Mesendoderm (in vitro differentiated cells): Measurements from ENCODE around the gene COG4.

Source experiments
- DNase-seq: peaks from one replicate; pipeline ENCODE4 v3.0.0; 2013
- H2AK5ac ChIP-seq: 2 replicates; pipeline ENCODE4 v1.6.1; 2013; ENCODE audit warnings: low read length, inconsistent platforms
- H2BK120ac ChIP-seq: 2 replicates; pipeline ENCODE4 v1.6.1; 2013; ENCODE audit warnings: low read depth, mild to moderate bottlenecking, low read length, moderate library complexity, mixed read lengths
- H2BK15ac ChIP-seq: replicated peaks from 2 replicates; pipeline ENCODE4 v1.6.1; 2013; ENCODE audit warnings: low read depth, mild to moderate bottlenecking, moderate library complexity
- H2BK5ac ChIP-seq: 2 replicates; pipeline ENCODE4 v1.6.1; 2013; ENCODE audit warnings: low read length, inconsistent platforms
- H3K18ac ChIP-seq: 2 replicates; pipeline ENCODE4 v1.6.1; 2013; ENCODE audit warnings: mild to moderate bottlenecking, low read length, mixed read lengths
- H3K23ac ChIP-seq: one replicate; pipeline ENCODE4 v1.6.1; 2013; ENCODE audit warnings: low read length
- H3K27ac ChIP-seq: 2 replicates; pipeline ENCODE4 v1.5.1; 2013; ENCODE audit warnings: low read depth, mild to moderate bottlenecking, inconsistent platforms, low read length, moderate library complexity
- H3K27me3 ChIP-seq: 2 replicates; pipeline ENCODE4 v1.6.1; 2013; ENCODE audit warnings: low read length, control low read depth, mild to moderate bottlenecking, inconsistent platforms; ENCODE audit not compliant: insufficient read depth, poor library complexity
- H3K36me3 ChIP-seq: 2 replicates; pipeline ENCODE4 v1.6.1; 2013; ENCODE audit warnings: low read length, inconsistent platforms; ENCODE audit not compliant: control insufficient read depth, insufficient read depth
- H3K4ac ChIP-seq: one replicate; pipeline ENCODE4 v1.6.1; 2013; ENCODE audit warnings: low read depth, mild to moderate bottlenecking, low read length, moderate library complexity
- H3K4me1 ChIP-seq: 2 replicates; pipeline ENCODE4 v1.6.1; 2013; ENCODE audit warnings: low read depth, low read length, inconsistent platforms; ENCODE audit not compliant: control insufficient read depth
- H3K4me2 ChIP-seq: 2 replicates; pipeline ENCODE4 v1.6.1; 2013; ENCODE audit warnings: low read length
- H3K4me3 ChIP-seq: 2 replicates; pipeline ENCODE4 v1.5.1; 2013; ENCODE audit warnings: mild to moderate bottlenecking, low read length
- H3K56ac ChIP-seq: one replicate; pipeline ENCODE4 v1.6.1; 2013; ENCODE audit warnings: low read length
- H3K79me1 ChIP-seq: 2 replicates; pipeline ENCODE4 v1.6.1; 2013; ENCODE audit warnings: low read length, inconsistent platforms
- H3K79me2 ChIP-seq: 2 replicates; pipeline ENCODE4 v1.6.1; 2013; ENCODE audit warnings: mild to moderate bottlenecking, low read length; ENCODE audit not compliant: control insufficient read depth, insufficient read depth
- H3K9ac ChIP-seq: 2 replicates; pipeline ENCODE4 v1.6.1; 2013; ENCODE audit warnings: low read length, inconsistent platforms
- H4K5ac ChIP-seq: one replicate; pipeline ENCODE4 v1.6.1; 2013; ENCODE audit warnings: low read length
- H4K8ac ChIP-seq: one replicate; pipeline ENCODE4 v1.6.1; 2013; ENCODE audit warnings: low read depth, mild to moderate bottlenecking, control low read depth, low read length, moderate library complexity
- WGBS: extraction: QIAGEN DNeasy Blood & Tissue Kit; methylation state at CpG from one replicate; pipeline ENCODE4 v1.1.7; 2013; ENCODE audit warnings: low lambda C conversion rate, missing lambda C conversion rate; ENCODE audit not compliant: insufficient coverage; ENCODE audit errors: extremely low coverage; 5-methylcytosine and 5-hydroxymethylcytosine counted together

COG4 gene

DNA sequence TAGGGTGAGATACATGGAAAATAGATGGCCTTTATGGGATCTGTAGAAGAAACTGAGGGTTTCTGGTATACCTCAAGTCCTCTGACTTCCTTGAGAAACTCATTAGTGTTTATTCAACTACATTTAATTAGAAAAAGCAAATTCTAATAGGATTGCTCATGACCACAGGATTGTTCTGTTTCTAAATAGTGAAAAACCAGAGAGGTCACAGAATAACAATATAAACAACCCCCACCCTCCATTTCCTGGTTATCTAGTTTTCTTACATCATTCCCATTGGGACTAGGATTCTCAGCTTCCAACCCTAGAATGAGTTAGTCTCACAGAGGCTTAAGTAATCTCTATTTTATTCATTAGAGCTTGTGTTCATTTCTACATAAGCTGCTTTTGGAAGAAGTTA is 30.3 kb upstream of the COG4 start:
- H3K27ac ChIP-seq = no peak overlapping the region

DNA sequence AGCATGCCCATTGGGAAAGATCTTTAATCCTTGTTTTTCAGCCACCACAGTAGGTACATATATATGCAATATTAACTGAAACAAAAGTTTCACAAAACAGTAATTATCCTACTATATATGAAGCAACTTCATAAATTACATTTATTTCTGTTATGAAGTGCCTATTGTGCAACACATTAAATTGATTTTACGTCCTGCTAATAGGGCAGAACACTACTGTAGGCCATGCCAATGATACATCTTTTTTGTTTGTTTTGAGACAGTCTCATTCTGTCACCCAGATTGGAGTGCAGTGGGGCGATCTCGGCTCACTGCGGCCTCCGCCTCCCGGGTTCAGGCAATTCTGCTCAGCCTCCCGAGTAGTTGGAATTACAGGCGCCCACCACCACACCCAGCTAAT is 29.3 kb upstream of the COG4 start:
- Histone ChIP-seq H3K23ac (no peak overlapping the region), H3K27ac (no peak overlapping the region), H3K4me1 (no peaks in the 10 kb centered on the region), H4K5ac (no peak overlapping the region), H3K79me2 (peaks cover 25% of the 10 kb centered on the region), H3K27me3 (no peaks in the 10 kb centered on the region), H3K9ac (no peak overlapping the region), H4K8ac (no peak overlapping the region), H2BK15ac (no peak overlapping the region), H3K56ac (no peak overlapping the region), H3K4me2 (no peak overlapping the region), H3K4me3 (no peak overlapping the region), H3K18ac (no peak overlapping the region), H2BK120ac (no peak overlapping the region), H2BK5ac (no peak overlapping the region), H3K4ac (no peak overlapping the region), H3K36me3 (peaks cover 39% of the 10 kb centered on the region), H3K79me1 (peaks cover 30% of the 10 kb centered on the region), H2AK5ac (no peak overlapping the region)
- WGBS = no CpG with 5 or more reads among the region's 8 CpGs
- DNase-seq = no peak

More for the DNA sequence above, 30.3 kb upstream of the COG4 start:
- Histone ChIP-seq H3K4me1 (no peaks in the 10 kb centered on the region), H3K4me2 (no peak overlapping the region), H4K8ac (no peak overlapping the region), H4K5ac (no peak overlapping the region), H3K79me1 (peaks cover 22% of the 10 kb centered on the region), H2BK5ac (no peak overlapping the region), H3K9ac (no peak overlapping the region), H3K56ac (no peak overlapping the region), H3K18ac (no peak overlapping the region), H3K79me2 (peaks cover 17% of the 10 kb centered on the region), H3K23ac (no peak overlapping the region), H3K27me3 (no peaks in the 10 kb centered on the region), H3K4ac (no peak overlapping the region), H2BK120ac (no peak overlapping the region), H3K4me3 (no peak overlapping the region), H3K36me3 (peaks cover 32% of the 10 kb centered on the region), H2AK5ac (no peak overlapping the region), H2BK15ac (no peak overlapping the region)
- DNase-seq = no peak

DNA sequence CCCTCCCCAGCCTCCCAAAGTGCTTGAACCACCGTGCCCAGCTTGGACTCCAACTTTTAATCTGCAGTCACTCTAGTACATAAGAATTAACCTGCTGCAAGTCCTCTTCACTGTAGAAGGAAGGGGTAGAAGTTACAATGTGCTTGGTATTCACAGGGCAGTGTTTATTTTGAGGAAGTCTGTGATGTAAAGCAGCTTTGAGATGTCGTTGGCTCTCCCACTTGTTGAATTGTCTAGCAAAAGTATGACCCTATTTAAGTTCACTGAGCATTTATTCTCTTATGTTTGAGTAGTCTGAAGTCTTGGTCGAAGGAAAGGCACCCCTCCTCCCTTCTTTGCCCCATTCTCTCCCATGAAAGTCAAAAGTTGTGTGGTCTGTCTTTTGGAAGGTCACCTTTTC is 28.4 kb upstream of the COG4 start:
- no peak overlapping the region for H3K4ac ChIP-seq
- no peak overlapping the region for H4K8ac ChIP-seq
- no peak overlapping the region for H3K4me3 ChIP-seq
- H3K18ac ChIP-seq = no peak overlapping the region
- WGBS = no CpG with 5 or more reads among the region's 3 CpGs
- H2BK120ac ChIP-seq = no peak overlapping the region
- no peak overlapping the region for H2BK5ac ChIP-seq
- DNase-seq = no peak
- H3K79me2 ChIP-seq = peaks cover 25% of the 10 kb centered on the region
- no peaks in the 10 kb centered on the region for H3K4me1 ChIP-seq
- H3K9ac ChIP-seq = no peak overlapping the region
- H3K27ac ChIP-seq = no peak overlapping the region
- no peak overlapping the region for H3K56ac ChIP-seq
- no peak overlapping the region for H3K23ac ChIP-seq
- no peak overlapping the region for H3K4me2 ChIP-seq
- H2BK15ac ChIP-seq = no peak overlapping the region
- peaks cover 30% of the 10 kb centered on the region for H3K79me1 ChIP-seq
- no peaks in the 10 kb centered on the region for H3K27me3 ChIP-seq
- H4K5ac ChIP-seq = no peak overlapping the region
- H2AK5ac ChIP-seq = no peak overlapping the region
- H3K36me3 ChIP-seq = peaks cover 38% of the 10 kb centered on the region

DNA sequence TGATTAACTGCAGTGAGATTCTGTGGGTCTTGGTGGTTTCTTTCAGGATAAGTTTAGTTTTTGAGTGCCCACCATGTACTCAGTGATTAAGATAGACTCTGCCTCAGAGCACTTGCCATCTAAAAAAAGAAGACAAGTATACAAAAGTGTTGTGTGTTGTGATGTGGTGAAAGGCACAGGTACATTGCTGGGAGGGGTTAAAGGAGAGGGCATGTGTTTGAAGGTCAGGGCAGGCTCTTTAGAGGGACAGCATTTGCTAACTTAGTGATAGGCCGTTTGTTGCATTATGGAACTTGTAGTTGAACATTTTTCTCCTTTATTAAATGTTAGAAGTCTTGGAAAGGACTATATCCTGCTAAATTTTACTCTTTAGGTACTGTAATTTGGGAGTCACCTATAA is 26.7 kb upstream of the COG4 start:
- Histone ChIP-seq H3K27me3 (no peaks in the 10 kb centered on the region), H3K9ac (no peak overlapping the region), H4K8ac (no peak overlapping the region), H3K4me2 (no peak overlapping the region), H3K23ac (no peak overlapping the region), H3K36me3 (peaks cover 31% of the 10 kb centered on the region), H3K4me3 (no peak overlapping the region), H2BK15ac (no peak overlapping the region), H3K79me2 (peaks cover 30% of the 10 kb centered on the region), H4K5ac (no peak overlapping the region), H3K27ac (no peak overlapping the region), H2BK5ac (no peak overlapping the region), H3K4me1 (no peaks in the 10 kb centered on the region), H2BK120ac (no peak overlapping the region), H3K56ac (no peak overlapping the region), H3K79me1 (peaks cover 30% of the 10 kb centered on the region), H3K18ac (no peak overlapping the region), H2AK5ac (no peak overlapping the region), H3K4ac (no peak overlapping the region)
- DNase-seq = no peak
- WGBS = no CpG with 5 or more reads among the region's 1 CpG

DNA sequence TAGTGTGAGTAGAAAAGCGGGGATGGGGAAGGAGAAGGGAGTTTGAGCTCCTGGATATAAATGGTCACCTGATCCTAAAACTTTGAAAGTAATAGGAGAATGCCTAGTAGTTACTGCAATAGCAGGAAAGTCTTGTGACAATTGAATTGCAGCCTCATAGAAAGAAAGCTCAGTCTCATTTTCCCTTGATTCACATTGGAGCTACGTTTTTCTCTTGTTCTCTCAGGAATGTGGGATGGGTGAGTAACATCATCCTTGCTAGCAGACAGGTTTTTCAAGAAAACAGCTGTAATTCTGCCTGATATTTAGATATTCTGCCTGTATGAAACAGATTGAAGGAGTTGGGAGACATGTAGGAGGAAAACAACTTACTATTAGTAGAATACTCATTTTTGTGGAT is 25.6 kb upstream of the COG4 start:
- DNase-seq = no peak
- no peaks in the 10 kb centered on the region for H3K4me1 ChIP-seq
- H2BK5ac ChIP-seq = no peak overlapping the region
- no peak overlapping the region for H4K8ac ChIP-seq
- H2AK5ac ChIP-seq = no peak overlapping the region
- H3K27me3 ChIP-seq = no peaks in the 10 kb centered on the region
- H3K4ac ChIP-seq = no peak overlapping the region
- H2BK120ac ChIP-seq = no peak overlapping the region
- H3K36me3 ChIP-seq = peaks cover 28% of the 10 kb centered on the region
- no peak overlapping the region for H3K4me2 ChIP-seq
- H3K79me2 ChIP-seq = peaks cover 32% of the 10 kb centered on the region
- WGBS = 100% methylated on average over 1 of the region's 2 CpGs
- no peak overlapping the region for H3K9ac ChIP-seq
- H3K79me1 ChIP-seq = peaks cover 25% of the 10 kb centered on the region
- no peak overlapping the region for H4K5ac ChIP-seq
- no peak overlapping the region for H3K56ac ChIP-seq
- no peak overlapping the region for H3K18ac ChIP-seq
- H3K27ac ChIP-seq = no peak overlapping the region
- no peak overlapping the region for H2BK15ac ChIP-seq
- no peak overlapping the region for H3K4me3 ChIP-seq
- no peak overlapping the region for H3K23ac ChIP-seq

DNA sequence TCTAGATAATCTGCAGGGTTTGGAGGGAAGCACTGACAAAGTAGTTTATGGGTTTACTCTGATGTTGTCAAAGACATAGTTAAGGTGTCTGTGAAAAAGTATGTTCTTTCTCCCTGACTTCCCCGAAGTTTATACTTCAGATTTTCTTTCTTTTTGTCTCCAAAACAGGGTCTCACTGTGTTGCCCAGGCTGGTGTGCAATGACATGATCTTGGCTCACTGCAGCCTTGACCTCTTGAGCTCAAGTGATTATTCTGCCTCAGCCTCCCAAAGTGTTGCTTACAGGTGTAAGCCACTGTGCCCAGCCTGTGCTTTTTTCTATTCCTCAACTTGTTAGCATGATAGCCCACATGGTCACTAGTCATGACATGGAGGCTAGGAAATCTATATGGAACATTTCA is 21.2 kb upstream of the COG4 start:
- no peak overlapping the region for H4K8ac ChIP-seq
- H3K36me3 ChIP-seq = peaks cover 25% of the 10 kb centered on the region
- no peak overlapping the region for H3K18ac ChIP-seq
- no peaks in the 10 kb centered on the region for H3K4me1 ChIP-seq
- no peak overlapping the region for H3K4me3 ChIP-seq
- no peak overlapping the region for H4K5ac ChIP-seq
- no peak overlapping the region for H2AK5ac ChIP-seq
- no peak overlapping the region for H3K27ac ChIP-seq
- no peaks in the 10 kb centered on the region for H3K27me3 ChIP-seq
- no peak for DNase-seq
- H3K9ac ChIP-seq = no peak overlapping the region
- H3K4me2 ChIP-seq = no peak overlapping the region
- H3K23ac ChIP-seq = no peak overlapping the region
- H2BK120ac ChIP-seq = no peak overlapping the region
- no peak overlapping the region for H2BK15ac ChIP-seq
- H3K4ac ChIP-seq = no peak overlapping the region
- peaks cover 25% of the 10 kb centered on the region for H3K79me2 ChIP-seq
- peaks cover 18% of the 10 kb centered on the region for H3K79me1 ChIP-seq
- no peak overlapping the region for H2BK5ac ChIP-seq
- WGBS = no CpG with 5 or more reads among the region's 1 CpG
- H3K56ac ChIP-seq = no peak overlapping the region
